OCI-LY7 (cell line): ENCODE data around the gene SAMD15. TPM values are rescaled to one million over a fixed set of nuclear protein-coding genes. Genes with fewer than 3 reads are reported as not detected.

ENCODE experiments used
- BruUV-seq: library from RNA; stranded (reverse); fragments of 400-500 nt; replicated peaks from 2 replicates; lab custom pipeline; 2021; lab: Mats Ljungman, UMichigan
- CTCF ChIA-PET: fragments of 300-600 bp; sonication (Branson Sonifier 250); formaldehyde crosslinking; loops from one replicate; lab custom pipeline; 2022; ENCODE audit warnings: antibody characterized with exemption; ENCODE audit not compliant: unreplicated experiment; lab: Charles Lee
- POLR2A ChIA-PET: fragments of 300-600 bp; sonication (Branson Sonifier 250); formaldehyde crosslinking; loops from one replicate; lab custom pipeline; 2022; ENCODE audit warnings: antibody characterized with exemption; lab: Charles Lee
- DNase-seq: peaks from one replicate; pipeline ENCODE4 v3.0.0-alpha.2; 2015; ENCODE audit warnings: low spot score
- H2AFZ ChIP-seq: fragments of 200-600 bp; sonication (generic), shearing (Covaris generic); 2 replicates; pipeline ENCODE4 v1.6.1; 2014; ENCODE audit warnings: mild to moderate bottlenecking, antibody characterized with exemption, low read length, moderate library complexity
- H3K27ac ChIP-seq: fragments of 200-600 bp; sonication (generic); 2 replicates; pipeline ENCODE4 v1.5.1; 2014; ENCODE audit warnings: mixed run types, low read depth, mild to moderate bottlenecking, moderate library complexity, low read length, inconsistent platforms; ENCODE audit not compliant: poor library complexity, severe bottlenecking
- H3K36me3 ChIP-seq: fragments of 200-600 bp; sonication (generic); 2 replicates; pipeline ENCODE4 v1.6.1; 2014; ENCODE audit warnings: mild to moderate bottlenecking, antibody characterized with exemption, low read length, moderate library complexity, mixed read lengths; ENCODE audit not compliant: insufficient read depth
- H3K4me1 ChIP-seq: fragments of 200-600 bp; sonication (generic); 2 replicates; pipeline ENCODE4 v1.5.1; 2014; ENCODE audit warnings: mild to moderate bottlenecking, low read length; ENCODE audit not compliant: insufficient read depth, poor library complexity, severe bottlenecking
- H3K4me2 ChIP-seq: fragments of 200-600 bp; sonication (generic); 2 replicates; pipeline ENCODE4 v1.6.1; 2014; ENCODE audit warnings: mild to moderate bottlenecking, low read length
- H3K4me3 ChIP-seq: fragments of 200-600 bp; sonication (generic); 2 replicates; pipeline ENCODE4 v1.5.1; 2014; ENCODE audit warnings: mild to moderate bottlenecking, low read depth, low read length; ENCODE audit not compliant: poor library complexity, severe bottlenecking
- H3K79me2 ChIP-seq: fragments of 200-600 bp; sonication (generic); 2 replicates; pipeline ENCODE4 v1.6.1; 2016; ENCODE audit warnings: low read depth, mild to moderate bottlenecking, low read length, moderate library complexity, mixed read lengths; ENCODE audit not compliant: insufficient read depth
- H3K9me2 ChIP-seq: fragments of 200-600 bp; sonication (generic); 2 replicates; pipeline ENCODE4 v1.6.1; 2016; ENCODE audit warnings: mild to moderate bottlenecking, low read length, mixed read lengths; ENCODE audit not compliant: insufficient read depth
- H3K9me3 ChIP-seq: fragments of 200-600 bp; sonication (generic); 2 replicates; pipeline ENCODE4 v1.6.1; 2014; ENCODE audit warnings: mild to moderate bottlenecking, mixed run types, low read length, mixed read lengths
- H4K20me1 ChIP-seq: fragments of 200-600 bp; sonication (generic); 2 replicates; pipeline ENCODE4 v1.6.1; 2014; ENCODE audit warnings: mild to moderate bottlenecking, antibody characterized with exemption, low read length, moderate library complexity, mixed read lengths; ENCODE audit not compliant: insufficient read depth
- EZH2phosphoT487 ChIP-seq: fragments of 200-600 bp; sonication (generic); IDR thresholded peaks from 2 replicates; pipeline ENCODE4 v1.6.1; 2018; ENCODE audit warnings: low read depth, borderline replicate concordance, mild to moderate bottlenecking, mixed run types, antibody characterized with exemption, low read length, moderate library complexity, mixed read lengths
- intact Hi-C: fragments of 100-400 bp; cut with micrococcal nuclease; formaldehyde crosslinking; loops from one replicate; pipeline ENCODE4 v1.10.0; 2022; ENCODE audit not compliant: unreplicated experiment
- total RNA-seq, 2 experiments: library from RNA; depleted of rRNA in 1 of 2; stranded (reverse); fragments of >200 nt in 1 of 2; shearing (Covaris generic) in 1 of 2; gene quantifications; 2 replicates each; pipeline ENCODE4 v1.2.3, GENCODE V29; 2014 to 2022
- TF ChIP-seq, protein P1 (sequence below): fragments of 200-600 bp; sonication (generic); conservative IDR thresholded peaks from 2 replicates; pipeline ENCODE4 v1.5.1; 2014; ENCODE audit warnings: mild to moderate bottlenecking, antibody characterized with exemption, low read length, moderate library complexity, mixed read lengths

Gene SAMD15
- total RNA-seq, 2 experiments from 2014 or later, result 1.1 to 2.0 TPM

DNA sequence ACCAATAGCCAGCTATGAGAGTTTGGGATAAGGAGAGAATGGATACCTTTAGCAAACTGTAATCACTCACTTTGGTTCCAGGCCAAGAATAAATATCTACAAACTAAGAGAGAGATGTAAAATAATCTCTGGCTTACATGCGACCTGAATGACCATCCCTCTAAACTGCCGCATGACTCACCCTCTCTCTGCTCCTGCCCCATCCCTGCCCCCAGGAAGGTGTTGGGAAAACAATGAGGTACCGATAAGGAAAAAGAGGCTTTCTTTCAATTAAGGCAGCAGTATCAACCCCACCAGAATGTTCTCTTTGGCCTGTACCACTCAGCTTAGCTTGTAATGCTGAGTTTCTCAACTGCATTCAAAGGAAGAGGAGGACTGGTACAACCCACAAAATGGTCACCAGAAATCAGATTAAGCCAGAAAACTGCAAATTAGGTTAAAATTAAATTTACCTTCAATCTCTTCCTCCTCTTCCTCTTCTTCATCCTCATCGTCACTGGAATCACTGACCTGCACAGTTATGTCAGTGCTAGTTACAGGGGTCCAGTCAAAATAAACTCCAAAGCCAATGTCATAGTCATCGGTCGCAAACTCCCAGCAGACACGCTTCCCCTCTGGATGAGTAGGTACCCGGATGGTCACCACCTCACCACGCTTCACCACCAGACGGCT is 34.3 kb upstream of the SAMD15 start:
- Histone ChIP-seq H3K4me2 (no peak overlapping the region), H3K9me2 (no peaks in the 10 kb centered on the region), H3K27ac (no peak overlapping the region), H2AFZ (no peak overlapping the region), H4K20me1 (no peaks in the 10 kb centered on the region), H3K4me3 (no peak overlapping the region), H3K36me3 (peaks cover 91% of the 10 kb centered on the region), H3K4me1 (peaks cover 3% of the 10 kb centered on the region), H3K9me3 (no peaks in the 10 kb centered on the region), H3K79me2 (no peaks in the 10 kb centered on the region)
- ChIA-PET CTCF (interaction anchor here (0.6 kb wide), 1 partner anchor 224 kb away, joined by 3 read pairs; no protein-coding TSS in a partner anchor), POLR2A (interaction anchor here (0.6 kb wide), 1 partner anchor 12 kb away, joined by 3 read pairs; no protein-coding TSS in a partner anchor)
- BruUV-seq, result no TSS peak
- no peak for DNase-seq
- intact Hi-C loops, result no loop called here
- TF ChIP-seq EZH2phosphoT487, result no peak
- TF ChIP-seq, protein P1, sequence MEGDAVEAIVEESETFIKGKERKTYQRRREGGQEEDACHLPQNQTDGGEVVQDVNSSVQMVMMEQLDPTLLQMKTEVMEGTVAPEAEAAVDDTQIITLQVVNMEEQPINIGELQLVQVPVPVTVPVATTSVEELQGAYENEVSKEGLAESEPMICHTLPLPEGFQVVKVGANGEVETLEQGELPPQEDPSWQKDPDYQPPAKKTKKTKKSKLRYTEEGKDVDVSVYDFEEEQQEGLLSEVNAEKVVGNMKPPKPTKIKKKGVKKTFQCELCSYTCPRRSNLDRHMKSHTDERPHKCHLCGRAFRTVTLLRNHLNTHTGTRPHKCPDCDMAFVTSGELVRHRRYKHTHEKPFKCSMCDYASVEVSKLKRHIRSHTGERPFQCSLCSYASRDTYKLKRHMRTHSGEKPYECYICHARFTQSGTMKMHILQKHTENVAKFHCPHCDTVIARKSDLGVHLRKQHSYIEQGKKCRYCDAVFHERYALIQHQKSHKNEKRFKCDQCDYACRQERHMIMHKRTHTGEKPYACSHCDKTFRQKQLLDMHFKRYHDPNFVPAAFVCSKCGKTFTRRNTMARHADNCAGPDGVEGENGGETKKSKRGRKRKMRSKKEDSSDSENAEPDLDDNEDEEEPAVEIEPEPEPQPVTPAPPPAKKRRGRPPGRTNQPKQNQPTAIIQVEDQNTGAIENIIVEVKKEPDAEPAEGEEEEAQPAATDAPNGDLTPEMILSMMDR, result no peak

DNA sequence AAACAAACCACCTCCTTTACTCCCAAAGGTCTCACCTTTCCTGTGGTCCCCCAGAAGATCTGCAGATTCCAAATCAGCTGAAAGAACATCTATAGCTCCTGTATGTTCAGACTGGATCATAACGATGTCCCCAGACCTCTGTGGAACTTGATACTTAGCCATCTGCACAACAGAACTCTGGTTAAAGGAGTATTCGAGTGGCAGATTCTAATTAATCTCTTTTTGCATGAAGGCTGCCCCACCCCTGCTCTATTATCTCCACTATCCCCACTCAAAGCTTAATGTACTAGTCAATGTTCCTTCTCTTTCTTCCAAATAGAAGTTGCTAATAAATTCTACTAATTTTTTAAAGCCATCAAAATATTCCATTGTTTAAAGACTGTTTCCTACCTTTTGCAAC is 33.5 kb upstream of the SAMD15 start:
- Histone ChIP-seq H4K20me1 (no peaks in the 10 kb centered on the region), H3K4me2 (no peak overlapping the region), H3K9me2 (no peaks in the 10 kb centered on the region), H3K9me3 (no peaks in the 10 kb centered on the region), H3K4me1 (peaks cover 5% of the 10 kb centered on the region), H3K79me2 (no peaks in the 10 kb centered on the region), H3K27ac (no peak overlapping the region), H3K4me3 (no peak overlapping the region), H3K36me3 (peaks cover 87% of the 10 kb centered on the region), H2AFZ (no peak overlapping the region)
- TF ChIP-seq EZH2phosphoT487, result no peak
- TF ChIP-seq, protein P1, result no peak
- CTCF ChIA-PET, result no interaction called here
- BruUV-seq, result no TSS peak
- DNase-seq, result no peak
- POLR2A ChIA-PET, result interaction anchor here (0.6 kb wide), 1 partner anchor 11 kb away, joined by 3 read pairs; no protein-coding TSS in a partner anchor
- intact Hi-C loops, result no loop called here

DNA sequence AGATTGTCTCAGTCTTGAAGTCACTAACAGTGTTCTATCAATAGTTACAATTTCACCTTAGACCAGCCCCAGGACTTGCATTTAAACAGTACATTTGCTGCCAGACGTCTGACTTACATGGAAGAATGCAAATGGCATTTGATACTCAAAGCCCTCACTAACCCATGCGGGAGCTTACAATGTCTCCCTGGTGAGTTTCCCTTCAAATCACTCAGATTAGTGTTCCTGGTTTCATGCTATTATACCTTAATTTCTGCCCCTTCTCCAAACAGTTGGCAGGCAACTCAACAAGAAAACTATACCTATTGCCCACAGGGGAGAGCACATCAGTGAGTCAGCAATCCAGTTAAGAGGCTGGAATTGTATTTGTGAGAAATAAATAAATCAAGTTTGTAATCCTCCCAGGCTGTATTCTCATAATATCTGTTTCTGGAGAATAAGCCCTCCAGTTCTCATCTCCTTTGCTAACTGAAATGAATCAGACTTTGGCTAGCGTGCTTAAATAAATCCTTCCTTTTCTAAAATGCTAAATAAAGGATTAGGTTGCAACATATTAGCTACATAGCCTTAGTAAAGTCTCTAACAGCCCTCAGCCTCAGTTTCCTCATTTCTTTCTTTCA is 32.7 kb upstream of the SAMD15 start:
- Histone ChIP-seq H3K79me2 (no peaks in the 10 kb centered on the region), H3K4me2 (no peak overlapping the region), H3K4me3 (no peak overlapping the region), H3K4me1 (peaks cover 5% of the 10 kb centered on the region), H3K9me3 (no peaks in the 10 kb centered on the region), H3K36me3 (peaks cover 87% of the 10 kb centered on the region), H4K20me1 (no peaks in the 10 kb centered on the region), H2AFZ (no peak overlapping the region), H3K9me2 (no peaks in the 10 kb centered on the region), H3K27ac (no peak overlapping the region)
- no peak for DNase-seq
- no TSS peak for BruUV-seq
- intact Hi-C loops, result no loop called here
- no peak for TF ChIP-seq EZH2phosphoT487
- TF ChIP-seq, protein P1, result no peak
- ChIA-PET CTCF (no interaction called here), POLR2A (no interaction called here)
